Measurements from ENCODE around the gene L3MBTL2. TPM values are rescaled to one million over a fixed set of nuclear protein-coding genes. Genes with fewer than 3 reads are reported as not detected.

Gene L3MBTL2
- total and polyA plus RNA-seq, 2 of the 13 experiments (the other 11 are each of a cell fraction or from before 2014, with no cell fraction given): 13.8 to 33.7 TPM

- POLR2A ChIA-PET: no interaction called here
- Histone ChIP-seq H3K36me3 (replicated peaks in 1 of 2; ENCODE audit: control insufficient read depth in 1 of 2, insufficient read depth in 2 of 2, low read length in 2 of 2) (peaks cover 3 to 25% of the 10 kb centered on the region in 2 experiments; a peak in 4 of 5 replicates), H3K9ac (ENCODE audit: insufficient read depth, low read depth, low read length) (no peak overlapping the region), H4K20me1 (ENCODE audit: insufficient read depth, low read length) (no peaks in the 10 kb centered on the region), H3K27ac (ENCODE audit: extremely low read length, insufficient read depth, low read length) (no peak overlapping the region), H3K79me2 (ENCODE audit: insufficient read depth, low read length) (no peaks in the 10 kb centered on the region), H3K4me3 (replicated peaks in 1 of 3; ENCODE audit: insufficient read depth in 1 of 3, low read depth in 2 of 3, low read length in 3 of 3) (no peak overlapping the region), H3K4me1 (ENCODE audit: insufficient read depth, low read length) (peaks cover 8% of the 10 kb centered on the region), H3K4me2 (ENCODE audit: low read depth, low read length) (no peak overlapping the region), H3K9me3 (ENCODE audit: low read length) (no peaks in the 10 kb centered on the region), H3K27me3 (ENCODE audit: control insufficient read depth in 1 of 2, insufficient read depth in 2 of 2, low read length in 2 of 2) (no peaks in the 10 kb centered on the region; a peak in 1 of 5 replicates), H2AFZ (ENCODE audit: low read length) (no peak overlapping the region)
- no peak for DNase-seq (ENCODE audit: low spot score)
- CTCF ChIA-PET (ENCODE audit: low intra/inter-chr PET ratio, low total read pairs): no interaction called here
- no peak for FAIRE-seq
- in situ Hi-C loops (cut with HindIII; ENCODE audit: extremely low pct_ligation_motif_present, low pct_unique_long_range_greater_than_20kb) (no loop called here), intact Hi-C loops (cut with micrococcal nuclease; ENCODE audit: unreplicated experiment) (no loop called here)
- no TSS peak for BruUV-seq (replicated peaks)
- no peak for ATAC-seq
- TF ChIP-seq GPN1 (CRISPR knock-in tag; IDR thresholded peaks at IDR 0.05; ENCODE audit: borderline replicate concordance): no peak
- no peak for TF ChIP-seq ZNF232 (CRISPR knock-in tag; IDR thresholded peaks at IDR 0.05; ENCODE audit: borderline replicate concordance)
- no peak for TF ChIP-seq ZNF138 (CRISPR knock-in tag; IDR thresholded peaks at IDR 0.05; ENCODE audit: low read depth)
- TF ChIP-seq CHD2 (IDR thresholded peaks at IDR 0.05; ENCODE audit: low read depth, low read length): no peak
- peak; percentile 3; the same call in 1 of the 2 replicates for TF ChIP-seq CEBPB (IDR thresholded peaks at IDR 0.05; ENCODE audit: borderline replicate concordance, low read depth, low read length)
- TF ChIP-seq ATM (IDR thresholded peaks at IDR 0.05; ENCODE audit: borderline replicate concordance): no peak
- WGBS (ENCODE audit: low lambda C conversion rate): 94% methylated on average over 16 of the region's 16 CpGs
Observed at GRCh38 chr22:41217553-41218157, 12.5 kb downstream of the L3MBTL2 start.

- Histone ChIP-seq H2AFZ (ENCODE audit: low read length) (no peak overlapping the region), H3K4me3 (replicated peaks in 1 of 3; ENCODE audit: insufficient read depth in 1 of 3, low read depth in 2 of 3, low read length in 3 of 3) (no peak overlapping the region), H3K79me2 (ENCODE audit: insufficient read depth, low read length) (no peaks in the 10 kb centered on the region), H3K27ac (ENCODE audit: extremely low read length, insufficient read depth, low read length) (peak overlapping the region; percentile 77), H3K9me3 (ENCODE audit: low read length) (no peaks in the 10 kb centered on the region), H3K9ac (ENCODE audit: insufficient read depth, low read depth, low read length) (peak overlapping the region; percentile 41), H3K4me2 (ENCODE audit: low read depth, low read length) (peak overlapping the region; percentile 59), H3K36me3 (replicated peaks in 1 of 2; ENCODE audit: control insufficient read depth in 1 of 2, insufficient read depth in 2 of 2, low read length in 2 of 2) (peaks cover 15 to 27% of the 10 kb centered on the region in 2 experiments; a peak in 4 of 5 replicates), H4K20me1 (ENCODE audit: insufficient read depth, low read length) (no peaks in the 10 kb centered on the region), H3K27me3 (ENCODE audit: control insufficient read depth in 1 of 2, insufficient read depth in 2 of 2, low read length in 2 of 2) (no peaks in the 10 kb centered on the region), H3K4me1 (ENCODE audit: insufficient read depth, low read length) (peaks cover 23% of the 10 kb centered on the region)
- FAIRE-seq: no peak
- BruUV-seq (replicated peaks): no TSS peak
- 93% methylated on average over 6 of the region's 9 CpGs for WGBS (ENCODE audit: low lambda C conversion rate)
- in situ Hi-C loops (cut with HindIII; ENCODE audit: extremely low pct_ligation_motif_present, low pct_unique_long_range_greater_than_20kb) (no loop called here), intact Hi-C loops (cut with micrococcal nuclease; ENCODE audit: unreplicated experiment) (no loop called here)
- DNase-seq (ENCODE audit: low spot score): no peak
- ChIA-PET CTCF (ENCODE audit: low intra/inter-chr PET ratio, low total read pairs) (no interaction called here), POLR2A (interaction anchor here (0.6 to 1.0 kb wide), 4 partner anchors 12 to 240 kb away, joined by 3 to 6 read pairs (median 4); partner anchors contain the start of gene ZC3H7B)
- ATAC-seq: peak; percentile 56
- TF ChIP-seq ZNF232 (CRISPR knock-in tag; IDR thresholded peaks at IDR 0.05; ENCODE audit: borderline replicate concordance) (no peak), RBM39 (IDR thresholded peaks at IDR 0.05; ENCODE audit: low read depth, low read length, poor library complexity, severe bottlenecking) (peak; percentile 20)
Observed at GRCh38 chr22:41222846-41223507, 17.9 kb downstream of the L3MBTL2 start.
